GM12891 (cell line): ENCODE results near the gene PURB.
"Not testable (repeated sequence)": the region's sequence is repeated elsewhere in the genome, so short reads cannot be mapped to it uniquely, and the experiment has no call there.

Experiments
- DNase-seq: peaks from one replicate; pipeline ENCODE4 v3.0.0; 2011; ENCODE audit warnings: low spot score; ENCODE audit not compliant: insufficient read length
- FAIRE-seq: peaks from 2 replicates; lab custom pipeline; 2011; peaks lifted over from hg19 to GRCh38; lab: Jason Lieb, UNC
- PAX5 ChIP-seq: IDR thresholded peaks from 2 replicates; pipeline ENCODE4 v1.6.1; 2011; ENCODE audit warnings: low read length, moderate library complexity, mild to moderate bottlenecking; ENCODE audit not compliant: insufficient read depth, severe bottlenecking
- POLR2A ChIP-seq: IDR thresholded peaks from 2 replicates; pipeline ENCODE4 v1.6.1; 2011; ENCODE audit warnings: low read depth, low read length, control low read depth
- POLR2AphosphoS5 ChIP-seq: IDR thresholded peaks from 2 replicates; pipeline ENCODE4 v1.6.1; 2011; ENCODE audit warnings: low read depth, low read length, control low read depth
- POU2F2 ChIP-seq: IDR thresholded peaks from 2 replicates; pipeline ENCODE4 v1.6.1; 2011; ENCODE audit warnings: low read depth, mild to moderate bottlenecking, control low read depth, low read length, moderate library complexity
- SPI1 ChIP-seq: IDR thresholded peaks from 2 replicates; pipeline ENCODE4 v1.6.1; 2011; ENCODE audit warnings: low read depth, low read length, control low read depth
- TAF1 ChIP-seq: IDR thresholded peaks from 2 replicates; pipeline ENCODE4 v1.6.1; 2011; ENCODE audit warnings: low read depth, low read length, control low read depth

Gene PURB

GRCh38 chr7:44845451-44845850, 39.9 kb downstream of the PURB start:
- TF ChIP-seq TAF1 (no peak), SPI1 (no peak), POLR2AphosphoS5 (no peak), POLR2A (no peak)
- FAIRE-seq = no peak
- DNase-seq = no peak

- not testable (repeated sequence) for FAIRE-seq, DNase-seq
Observed at GRCh38 chr7:44843440-44843839, 41.9 kb downstream of the PURB start.

- DNase-seq, FAIRE-seq: not testable (repeated sequence)
Observed at GRCh38 chr7:44842675-44843074, 42.7 kb downstream of the PURB start.

- DNase-seq (no peak), FAIRE-seq (no peak)
- TF ChIP-seq POLR2AphosphoS5 (no peak), SPI1 (no peak), POU2F2 (no peak), TAF1 (no peak), POLR2A (no peak), PAX5 (no peak)
Observed at GRCh38 chr7:44838751-44839150, 46.6 kb downstream of the PURB start.

- DNase-seq (no peak), FAIRE-seq (no peak)
- TF ChIP-seq POLR2A = no peak
- TF ChIP-seq TAF1 = no peak
- TF ChIP-seq PAX5 = no peak
- TF ChIP-seq POU2F2 = no peak
- no peak for TF ChIP-seq SPI1
- TF ChIP-seq POLR2AphosphoS5 = no peak
Observed at GRCh38 chr7:44827567-44827966, 57.8 kb downstream of the PURB start.
